Testis (tissue), 2 donors: Measurements from ENCODE around the gene C4BPB.

ENCODE experiments used
- POLR2A ChIP-seq: fragments of 450-650 bp; IDR thresholded peaks from one replicate; pipeline ENCODE4 v1.6.1; 2017; ENCODE audit warnings: antibody characterized with exemption, mild to moderate bottlenecking, moderate library complexity
- TF ChIP-seq, protein P1 (sequence below), 3 experiments: fragments of 450-650 bp in 2 of 3; fragments of 200-600 bp in 1 of 3; sonication (generic) in 1 of 3; IDR thresholded peaks; one replicate each; pipeline ENCODE4 v1.5.1; 2016 to 2019; ENCODE audit warnings: antibody characterized with exemption in 3 of 3, mild to moderate bottlenecking in 2 of 3, moderate library complexity in 1 of 3

DNA sequence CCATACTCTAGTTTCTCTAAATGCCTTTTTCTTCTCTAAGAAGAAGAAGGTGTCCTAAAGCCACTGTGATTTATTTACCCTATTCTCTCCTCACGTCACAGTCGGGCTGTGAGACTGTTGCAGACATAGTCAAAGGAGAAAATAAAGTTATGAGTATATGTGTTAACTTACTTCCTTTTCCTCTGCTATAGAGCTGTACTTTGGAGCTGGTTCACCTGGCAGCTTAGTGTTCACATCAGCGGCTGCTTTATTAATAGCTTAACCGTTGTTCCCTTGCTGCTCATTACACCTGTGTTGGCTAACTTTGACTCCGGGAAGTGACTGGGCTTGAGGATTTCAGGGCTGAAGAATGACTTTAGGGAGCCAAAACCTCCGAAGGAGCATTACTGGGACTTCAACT lies 32.0 kb upstream of the C4BPB start:
- TF ChIP-seq, protein P1, sequence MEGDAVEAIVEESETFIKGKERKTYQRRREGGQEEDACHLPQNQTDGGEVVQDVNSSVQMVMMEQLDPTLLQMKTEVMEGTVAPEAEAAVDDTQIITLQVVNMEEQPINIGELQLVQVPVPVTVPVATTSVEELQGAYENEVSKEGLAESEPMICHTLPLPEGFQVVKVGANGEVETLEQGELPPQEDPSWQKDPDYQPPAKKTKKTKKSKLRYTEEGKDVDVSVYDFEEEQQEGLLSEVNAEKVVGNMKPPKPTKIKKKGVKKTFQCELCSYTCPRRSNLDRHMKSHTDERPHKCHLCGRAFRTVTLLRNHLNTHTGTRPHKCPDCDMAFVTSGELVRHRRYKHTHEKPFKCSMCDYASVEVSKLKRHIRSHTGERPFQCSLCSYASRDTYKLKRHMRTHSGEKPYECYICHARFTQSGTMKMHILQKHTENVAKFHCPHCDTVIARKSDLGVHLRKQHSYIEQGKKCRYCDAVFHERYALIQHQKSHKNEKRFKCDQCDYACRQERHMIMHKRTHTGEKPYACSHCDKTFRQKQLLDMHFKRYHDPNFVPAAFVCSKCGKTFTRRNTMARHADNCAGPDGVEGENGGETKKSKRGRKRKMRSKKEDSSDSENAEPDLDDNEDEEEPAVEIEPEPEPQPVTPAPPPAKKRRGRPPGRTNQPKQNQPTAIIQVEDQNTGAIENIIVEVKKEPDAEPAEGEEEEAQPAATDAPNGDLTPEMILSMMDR (IDR thresholded peaks at IDR 0.05), result no peak
- TF ChIP-seq POLR2A, result no peak
